Stimulated activated CD8-positive, alpha-beta memory T cell treated with anti-CD3 and anti-CD28 coated beads, Interleukin-2, amount 100 ng/mL, for 1 hour (primary cell): ENCODE data around the gene GAS6.

Source experiments
- DNase-seq, 2 donors: peaks; one replicate each; pipeline ENCODE4 v3.0.0-alpha.2; 2020; ENCODE audit warnings: low read depth in 2 of 2

The GAS6 gene

GRCh38 chr13:113851826-113852535, 11.9 kb downstream of the GAS6 start:
- DNase-seq: no peak

- DNase-seq: no peak
Observed at GRCh38 chr13:113851480-113851803, 12.4 kb downstream of the GAS6 start.

- DNase-seq: no peak
Observed at GRCh38 chr13:113850722-113851479, 13.0 kb downstream of the GAS6 start.

- DNase-seq: no peak
Observed at GRCh38 chr13:113849981-113850721, 13.7 kb downstream of the GAS6 start.

- no peak for DNase-seq
Observed at GRCh38 chr13:113849546-113849945, 14.3 kb downstream of the GAS6 start.

- no peak for DNase-seq
Observed at GRCh38 chr13:113848431-113849260, 15.2 kb downstream of the GAS6 start.

GRCh38 chr13:113848020-113848419, 15.9 kb downstream of the GAS6 start:
- no peak for DNase-seq

- DNase-seq: no peak
Observed at GRCh38 chr13:113846636-113847318, 17.1 kb downstream of the GAS6 start.

- DNase-seq: no peak
Observed at GRCh38 chr13:113845723-113846635, 17.9 kb downstream of the GAS6 start.

GRCh38 chr13:113845055-113845454, 18.8 kb downstream of the GAS6 start:
- DNase-seq: no peak

GRCh38 chr13:113843864-113844556, 19.9 kb downstream of the GAS6 start:
- DNase-seq: no peak

GRCh38 chr13:113843063-113843654, 20.7 kb downstream of the GAS6 start:
- DNase-seq: no peak

GRCh38 chr13:113842336-113843062, 21.4 kb downstream of the GAS6 start:
- DNase-seq: no peak

- DNase-seq: no peak
Observed at GRCh38 chr13:113841353-113841650, 22.6 kb downstream of the GAS6 start.

GRCh38 chr13:113840541-113841352, 23.1 kb downstream of the GAS6 start:
- no peak for DNase-seq

- no peak for DNase-seq
Observed at GRCh38 chr13:113839536-113840204, 24.2 kb downstream of the GAS6 start.

GRCh38 chr13:113838711-113839201, 25.1 kb downstream of the GAS6 start:
- DNase-seq: no peak
